HepG2 (cell line): ENCODE measurements around the gene SLC34A3. TPM values are rescaled to one million over a fixed set of nuclear protein-coding genes. Genes with fewer than 3 reads are reported as not detected.

ENCODE experiments used
- BRD4 ChIP-seq: sonication (generic); formaldehyde crosslinking; IDR thresholded peaks from 2 replicates; pipeline ENCODE4 v1.4.0; 2020; ENCODE audit warnings: missing genetic modification reagents
- CBFB ChIP-seq: sonication (generic); formaldehyde crosslinking; IDR thresholded peaks from 2 replicates; pipeline ENCODE4 v1.4.0; 2020; ENCODE audit warnings: missing genetic modification reagents
- CENPT ChIP-seq: sonication (generic); formaldehyde crosslinking; IDR thresholded peaks from 2 replicates; pipeline ENCODE4 v1.8.0; 2022; ENCODE audit warnings: low read depth, mild to moderate bottlenecking, moderate library complexity, missing genetic modification reagents
- DMAP1 ChIP-seq: IDR thresholded peaks from 2 replicates; pipeline ENCODE4 v1.6.1; 2016
- HNF4A ChIP-seq: sonication (generic); formaldehyde crosslinking; IDR thresholded peaks from 2 replicates; pipeline ENCODE4 v1.4.0; 2020; ENCODE audit warnings: missing genetic modification reagents
- HNRNPL ChIP-seq: fragments of 200-400 bp; formaldehyde crosslinking; IDR thresholded peaks from 2 replicates; pipeline ENCODE4 v1.6.1; 2017; ENCODE audit warnings: mild to moderate bottlenecking, low read depth, low read length
- MIER2 ChIP-seq: IDR thresholded peaks from 2 replicates; pipeline ENCODE4 v1.6.1; 2016; ENCODE audit warnings: missing biosample characterization, missing genetic modification reagents
- MIXL1 ChIP-seq: IDR thresholded peaks from 2 replicates; pipeline ENCODE4 v1.6.1; 2016
- MYC ChIP-seq: sonication (generic); formaldehyde crosslinking; IDR thresholded peaks from 2 replicates; pipeline ENCODE4 v1.9.0; 2021; ENCODE audit warnings: missing genetic modification reagents, borderline replicate concordance
- NFKB2 ChIP-seq: sonication (generic); formaldehyde crosslinking; IDR thresholded peaks from 2 replicates; pipeline ENCODE4 v1.4.0; 2020; ENCODE audit warnings: missing genetic modification reagents, borderline replicate concordance
- NRL ChIP-seq: sonication (generic); formaldehyde crosslinking; IDR thresholded peaks from 2 replicates; pipeline ENCODE4 v1.5.0; 2020; ENCODE audit warnings: missing genetic modification reagents, mild to moderate bottlenecking, moderate library complexity, borderline replicate concordance
- PRPF4 ChIP-seq: fragments of 200-400 bp; formaldehyde crosslinking; IDR thresholded peaks from 2 replicates; pipeline ENCODE4 v1.6.1; 2016; ENCODE audit warnings: low read length, low read depth; ENCODE audit not compliant: poor library complexity, severe bottlenecking
- RXRB ChIP-seq: IDR thresholded peaks from 2 replicates; pipeline ENCODE4 v1.6.1; 2016; ENCODE audit warnings: borderline replicate concordance, missing genetic modification reagents, missing compliant biosample characterization
- SP140L ChIP-seq: sonication (generic); formaldehyde crosslinking; IDR thresholded peaks from 2 replicates; pipeline ENCODE4 v1.4.0; 2020; ENCODE audit warnings: missing genetic modification reagents, borderline replicate concordance
- STAG1 ChIP-seq: sonication (generic); formaldehyde crosslinking; IDR thresholded peaks from 2 replicates; pipeline ENCODE4 v1.4.0; 2020; ENCODE audit warnings: missing genetic modification reagents
- STAT5B ChIP-seq: sonication (generic); formaldehyde crosslinking; IDR thresholded peaks from 2 replicates; pipeline ENCODE4 v1.4.0; 2020; ENCODE audit warnings: missing genetic modification reagents
- TCF12 ChIP-seq, 2 experiments: fragments of 450-650 bp in 1 of 2; sonication (generic) in 1 of 2; formaldehyde crosslinking in 1 of 2; IDR thresholded peaks; 2 replicates each; pipeline versions ENCODE4 v1.6.1 to v1.8.0; 2017 to 2022; ENCODE audit warnings: antibody characterized with exemption in 1 of 2, mild to moderate bottlenecking in 1 of 2, missing genetic modification reagents in 1 of 2, moderate library complexity in 1 of 2
- ZFY ChIP-seq: sonication (generic); formaldehyde crosslinking; IDR thresholded peaks from 2 replicates; pipeline ENCODE4 v1.4.0; 2020; ENCODE audit warnings: missing genetic modification reagents
- ZHX1 ChIP-seq: sonication (generic); formaldehyde crosslinking; IDR thresholded peaks from 2 replicates; pipeline ENCODE4 v1.8.1; 2022; ENCODE audit warnings: low read depth, mild to moderate bottlenecking, missing genetic modification reagents
- ZNF10 ChIP-seq: sonication (generic); formaldehyde crosslinking; IDR thresholded peaks from 2 replicates; pipeline ENCODE4 v1.4.0; 2020; ENCODE audit warnings: mild to moderate bottlenecking, low read depth, missing genetic modification reagents, borderline replicate concordance
- ZNF577 ChIP-seq: sonication (generic); formaldehyde crosslinking; IDR thresholded peaks from 2 replicates; pipeline ENCODE4 v1.4.0; 2020; ENCODE audit warnings: mild to moderate bottlenecking, low read depth, missing genetic modification reagents, borderline replicate concordance
- polyA plus RNA-seq, 8 experiments: library from polyadenylated mRNA; depleted of rRNA in 3 of 8; stranded (reverse) in 7 of 8; unstranded in 1 of 8; fragments of >200 nt; fragmentation: Illumina TruSeq in 4 of 8; extraction: Trizol in 4 of 8; gene quantifications; 2 replicates each; pipeline versions ENCODE4 v1.2.1 to v1.2.3, GENCODE V29; 2011 to 2016; ENCODE audit warnings: low read depth in 4 of 8, missing spikeins in 1 of 8, mixed read lengths in 1 of 8; ENCODE audit not compliant: insufficient read depth in 1 of 8
- total RNA-seq, 5 experiments: library from RNA; depleted of rRNA; stranded (reverse); fragments of >200 nt; fragmentation: Illumina TruSeq; extraction: Trizol; gene quantifications; 2 replicates each; pipeline ENCODE4 v1.2.3, GENCODE V29; 2016; ENCODE audit warnings: low read depth in 1 of 5
- TF ChIP-seq, protein P1 (sequence below): sonication (generic); formaldehyde crosslinking; IDR thresholded peaks from 2 replicates; pipeline ENCODE4 v1.8.1; 2023; ENCODE audit warnings: mild to moderate bottlenecking, moderate library complexity, missing genetic modification reagents
- TF ChIP-seq, protein P2 (sequence below): sonication (generic); formaldehyde crosslinking; IDR thresholded peaks from 2 replicates; pipeline ENCODE4 v1.5.0; 2020; ENCODE audit warnings: mild to moderate bottlenecking, missing genetic modification reagents

Gene SLC34A3
- total and polyA plus RNA-seq, 2 of the 13 experiments (the other 11 are each of a cell fraction or from before 2014, with no cell fraction given), result 0.07 to 1.0 TPM

GRCh38 chr9:137276473-137277328, 46.0 kb downstream of the SLC34A3 start (continued):
- TF ChIP-seq ZHX1 (CRISPR knock-in tag) (peak; percentile 17; the same call in 1 of the 2 replicates), DMAP1 (peak; percentile 73; the same call in 1 of the 2 replicates), ZNF10 (CRISPR knock-in tag) (no peak), PRPF4 (peak; percentile 52), TCF12 (IDR thresholded peaks at IDR 0.05) (no peak), TCF12 (CRISPR knock-in tag; IDR thresholded peaks at IDR 0.05) (0 out of 2 replicates have a peak, but pooled peaks have one; percentile 36), MIER2 (CRISPR knock-in tag) (no peak), CENPT (CRISPR knock-in tag) (no peak), STAT5B (CRISPR knock-in tag) (no peak), NFKB2 (CRISPR knock-in tag) (peak; percentile 46; the same call in 1 of the 2 replicates), RXRB (no peak), STAG1 (CRISPR knock-in tag) (no peak), MIXL1 (CRISPR knock-in tag) (no peak), SP140L (CRISPR knock-in tag) (no peak), MYC (CRISPR knock-in tag) (peak; percentile 33; the same call in 1 of the 2 replicates), NRL (no peak), ZFY (CRISPR knock-in tag) (peak; percentile 15; the same call in 1 of the 2 replicates), CBFB (CRISPR knock-in tag) (no peak), BRD4 (no peak), HNRNPL (no peak), ZNF577 (no peak), HNF4A (CRISPR knock-in tag) (peak; percentile 2; the same call in 1 of the 2 replicates)
- TF ChIP-seq, protein P1, sequence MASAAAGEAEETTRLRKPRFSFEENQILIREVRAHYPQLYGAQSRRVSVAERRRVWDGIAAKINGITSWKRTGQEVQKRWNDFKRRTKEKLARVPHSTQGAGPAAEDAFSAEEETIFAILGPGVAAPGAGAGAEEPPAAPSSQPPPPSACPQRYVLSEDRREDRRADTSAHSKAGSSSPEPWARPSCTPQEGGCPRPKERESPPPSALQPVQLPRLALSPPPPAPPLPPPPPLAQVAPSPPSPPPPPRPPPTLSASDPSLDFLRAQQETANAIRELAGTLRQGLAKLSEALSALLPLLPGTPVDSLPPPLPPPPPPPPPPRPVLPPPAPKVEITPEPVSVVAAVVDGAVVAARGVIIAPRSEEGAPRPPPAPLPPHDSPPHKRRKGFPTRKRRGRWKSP (CRISPR knock-in tag), result no peak
- TF ChIP-seq, protein P2, sequence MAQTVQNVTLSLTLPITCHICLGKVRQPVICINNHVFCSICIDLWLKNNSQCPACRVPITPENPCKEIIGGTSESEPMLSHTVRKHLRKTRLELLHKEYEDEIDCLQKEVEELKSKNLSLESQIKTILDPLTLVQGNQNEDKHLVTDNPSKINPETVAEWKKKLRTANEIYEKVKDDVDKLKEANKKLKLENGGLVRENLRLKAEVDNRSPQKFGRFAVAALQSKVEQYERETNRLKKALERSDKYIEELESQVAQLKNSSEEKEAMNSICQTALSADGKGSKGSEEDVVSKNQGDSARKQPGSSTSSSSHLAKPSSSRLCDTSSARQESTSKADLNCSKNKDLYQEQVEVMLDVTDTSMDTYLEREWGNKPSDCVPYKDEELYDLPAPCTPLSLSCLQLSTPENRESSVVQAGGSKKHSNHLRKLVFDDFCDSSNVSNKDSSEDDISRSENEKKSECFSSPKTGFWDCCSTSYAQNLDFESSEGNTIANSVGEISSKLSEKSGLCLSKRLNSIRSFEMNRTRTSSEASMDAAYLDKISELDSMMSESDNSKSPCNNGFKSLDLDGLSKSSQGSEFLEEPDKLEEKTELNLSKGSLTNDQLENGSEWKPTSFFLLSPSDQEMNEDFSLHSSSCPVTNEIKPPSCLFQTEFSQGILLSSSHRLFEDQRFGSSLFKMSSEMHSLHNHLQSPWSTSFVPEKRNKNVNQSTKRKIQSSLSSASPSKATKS (CRISPR knock-in tag), result no peak
